Thyroid gland (tissue), 4 donors: ENCODE measurements around the gene METTL22. TPM values are rescaled to one million over a fixed set of nuclear protein-coding genes. Genes with fewer than 3 reads are reported as not detected.

Experiments used
- DNase-seq, 2 donors: peaks; one replicate each; pipeline ENCODE4 v3.0.0-alpha.2; 2019
- H3K27ac ChIP-seq, 3 donors: fragments of 200-600 bp; sonication (generic); 1 replicate in 2 of 3; 2 replicates in 1 of 3; pipeline ENCODE4 v1.5.1; 2016 to 2019; ENCODE audit warnings: mild to moderate bottlenecking in 1 of 3, moderate library complexity in 1 of 3
- H3K27me3 ChIP-seq: fragments of 200-600 bp; sonication (generic); one replicate; pipeline ENCODE4 v1.5.1; 2019
- H3K36me3 ChIP-seq, 2 donors: fragments of 200-600 bp; sonication (generic); one replicate each; pipeline ENCODE4 v1.5.1; 2016 to 2019
- H3K4me1 ChIP-seq, 2 donors: fragments of 200-600 bp; sonication (generic); one replicate each; pipeline ENCODE4 v1.5.1; 2017 to 2019
- H3K4me3 ChIP-seq, 3 donors: fragments of 200-600 bp; sonication (generic); replicated peaks in 1 of 3; 1 replicate in 2 of 3; 2 replicates in 1 of 3; pipeline ENCODE4 v1.5.1; 2016; ENCODE audit warnings: mild to moderate bottlenecking in 1 of 3
- H3K9me3 ChIP-seq: fragments of 200-600 bp; sonication (generic); one replicate; pipeline ENCODE4 v1.5.1; 2017
- POLR2A ChIP-seq, 2 donors: fragments of 450-650 bp; IDR thresholded peaks; one replicate each; pipeline ENCODE4 v1.6.1; 2017; ENCODE audit warnings: antibody characterized with exemption in 2 of 2, mild to moderate bottlenecking in 2 of 2, moderate library complexity in 1 of 2
- WGBS, 2 donors: methylation state at CpG; one replicate each; pipeline ENCODE4 v1.1.5; 2017; 5-methylcytosine and 5-hydroxymethylcytosine counted together
- intact Hi-C: fragments of 100-400 bp; cut with DNase I; formaldehyde crosslinking; loops from one replicate; pipeline ENCODE4 v1.15.1; 2023
- total RNA-seq, 4 donors: library from RNA; depleted of rRNA; stranded (reverse); fragments of >200 nt; gene quantifications; one replicate each; pipeline ENCODE4 v1.2.3, GENCODE V29; 2016
- TF ChIP-seq, protein P1 (sequence below), 6 experiments: fragments of 200-600 bp in 3 of 6; fragments of 450-650 bp in 3 of 6; sonication (generic) in 3 of 6; IDR thresholded peaks; one replicate each; pipeline ENCODE4 v1.5.1; 2016 to 2019; ENCODE audit warnings: antibody characterized with exemption in 6 of 6, mild to moderate bottlenecking in 2 of 6, inconsistent platforms in 1 of 6, moderate library complexity in 1 of 6

The METTL22 gene
- total RNA-seq, 4 donors from 2014 or later: 16.5 to 43.2 (median 18.8) TPM

DNA sequence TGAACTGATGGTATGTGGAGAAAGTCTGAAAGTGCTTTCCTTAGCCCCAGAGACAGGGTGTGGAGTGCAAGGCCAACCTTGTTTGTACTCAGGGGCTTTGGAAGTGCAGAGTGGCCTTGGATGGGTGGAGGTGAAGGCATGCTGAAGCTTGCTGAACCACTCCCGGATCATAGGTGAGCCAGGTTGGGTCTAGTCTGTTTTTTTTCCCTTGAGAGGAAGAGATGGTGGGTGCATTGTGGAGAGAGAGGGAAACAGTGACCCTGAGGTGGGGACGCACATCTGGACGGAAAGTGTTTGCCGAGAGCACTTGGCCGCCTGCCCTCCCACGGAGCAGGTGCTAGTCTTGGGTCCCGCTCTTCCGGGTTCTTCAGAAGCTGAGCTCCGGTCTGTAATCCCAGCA is 65.4 kb downstream of the METTL22 start:
- DNase-seq: no peak
- no peak overlapping the region for H3K27ac ChIP-seq
- no peak overlapping the region for H3K4me3 ChIP-seq
- H3K27me3 ChIP-seq: no peaks in the 10 kb centered on the region
- H3K4me1 ChIP-seq: peaks cover 5 to 9% of the 10 kb centered on the region in 2 donors
- TF ChIP-seq, protein P1, sequence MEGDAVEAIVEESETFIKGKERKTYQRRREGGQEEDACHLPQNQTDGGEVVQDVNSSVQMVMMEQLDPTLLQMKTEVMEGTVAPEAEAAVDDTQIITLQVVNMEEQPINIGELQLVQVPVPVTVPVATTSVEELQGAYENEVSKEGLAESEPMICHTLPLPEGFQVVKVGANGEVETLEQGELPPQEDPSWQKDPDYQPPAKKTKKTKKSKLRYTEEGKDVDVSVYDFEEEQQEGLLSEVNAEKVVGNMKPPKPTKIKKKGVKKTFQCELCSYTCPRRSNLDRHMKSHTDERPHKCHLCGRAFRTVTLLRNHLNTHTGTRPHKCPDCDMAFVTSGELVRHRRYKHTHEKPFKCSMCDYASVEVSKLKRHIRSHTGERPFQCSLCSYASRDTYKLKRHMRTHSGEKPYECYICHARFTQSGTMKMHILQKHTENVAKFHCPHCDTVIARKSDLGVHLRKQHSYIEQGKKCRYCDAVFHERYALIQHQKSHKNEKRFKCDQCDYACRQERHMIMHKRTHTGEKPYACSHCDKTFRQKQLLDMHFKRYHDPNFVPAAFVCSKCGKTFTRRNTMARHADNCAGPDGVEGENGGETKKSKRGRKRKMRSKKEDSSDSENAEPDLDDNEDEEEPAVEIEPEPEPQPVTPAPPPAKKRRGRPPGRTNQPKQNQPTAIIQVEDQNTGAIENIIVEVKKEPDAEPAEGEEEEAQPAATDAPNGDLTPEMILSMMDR (IDR thresholded peaks at IDR 0.05): no peak
- no peak for TF ChIP-seq POLR2A (IDR thresholded peaks at IDR 0.05)
- no peaks in the 10 kb centered on the region for H3K36me3 ChIP-seq
- 83 to 89% methylated on average over 9 of the region's 9 CpGs for WGBS, 2 donors
- intact Hi-C loops: no loop called here
- H3K9me3 ChIP-seq: no peaks in the 10 kb centered on the region

DNA sequence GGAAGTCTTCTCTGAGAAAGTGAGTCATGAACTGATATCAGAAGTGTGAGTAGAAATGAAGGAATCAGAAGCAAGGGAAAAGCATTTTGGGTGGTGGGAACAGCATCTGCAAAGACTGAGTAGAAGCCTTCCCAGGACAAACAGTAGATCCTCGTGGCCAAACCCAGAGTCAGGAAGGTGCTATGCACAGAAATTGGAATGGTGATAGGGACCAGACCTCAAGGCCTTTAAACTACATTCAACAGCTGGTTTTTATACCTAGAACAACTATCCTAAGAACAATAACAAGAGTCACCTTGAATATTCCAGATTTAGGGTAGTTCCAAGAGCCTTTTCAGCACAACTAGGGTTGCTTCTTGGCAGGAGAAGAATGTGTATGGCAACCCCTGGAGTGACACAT is 68.2 kb downstream of the METTL22 start:
- 81 to 84% methylated on average over 1 of the region's 1 CpG for WGBS, 2 donors
- peaks cover 5 to 9% of the 10 kb centered on the region in 2 donors for H3K4me1 ChIP-seq
- TF ChIP-seq POLR2A (IDR thresholded peaks at IDR 0.05): no peak
- TF ChIP-seq, protein P1 (IDR thresholded peaks at IDR 0.05): no peak
- H3K27ac ChIP-seq: no peak overlapping the region
- H3K4me3 ChIP-seq: no peak overlapping the region
- H3K27me3 ChIP-seq: no peaks in the 10 kb centered on the region
- no peaks in the 10 kb centered on the region for H3K9me3 ChIP-seq
- no peaks in the 10 kb centered on the region for H3K36me3 ChIP-seq
- intact Hi-C loops: no loop called here
- DNase-seq: no peak

DNA sequence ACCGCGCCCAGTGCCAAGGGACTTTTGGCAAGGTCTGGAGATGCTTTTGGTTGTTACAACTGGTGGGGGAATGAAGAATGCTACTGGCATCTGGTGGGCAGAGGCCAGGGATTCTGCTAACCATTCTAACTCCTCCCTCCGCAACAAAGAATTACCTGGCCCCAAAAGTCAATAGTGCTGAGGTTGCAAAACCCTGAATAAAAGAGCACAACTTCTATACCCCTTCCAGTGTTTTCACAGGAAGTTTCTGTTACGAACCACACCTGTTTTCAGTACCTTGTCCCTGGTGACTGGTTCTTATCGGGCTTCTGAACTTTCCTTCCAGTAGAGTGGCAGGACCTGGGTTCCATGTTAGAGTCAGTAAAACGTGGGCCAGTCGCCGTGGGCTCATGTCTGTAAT is 70.2 kb downstream of the METTL22 start:
- Histone ChIP-seq H3K36me3 (no peaks in the 10 kb centered on the region), H3K4me1 (peaks cover 0 to under 1% of the 10 kb centered on the region in 2 donors), H3K27me3 (no peaks in the 10 kb centered on the region), H3K9me3 (no peaks in the 10 kb centered on the region), H3K4me3 (no peak overlapping the region), H3K27ac (no peak overlapping the region)
- no peak for DNase-seq
- WGBS, 2 donors: 85 to 92% methylated on average over 5 to 8 of the region's 8 CpGs
- intact Hi-C loops: no loop called here
- TF ChIP-seq, protein P1 (IDR thresholded peaks at IDR 0.05): no peak
- no peak for TF ChIP-seq POLR2A (IDR thresholded peaks at IDR 0.05)

DNA sequence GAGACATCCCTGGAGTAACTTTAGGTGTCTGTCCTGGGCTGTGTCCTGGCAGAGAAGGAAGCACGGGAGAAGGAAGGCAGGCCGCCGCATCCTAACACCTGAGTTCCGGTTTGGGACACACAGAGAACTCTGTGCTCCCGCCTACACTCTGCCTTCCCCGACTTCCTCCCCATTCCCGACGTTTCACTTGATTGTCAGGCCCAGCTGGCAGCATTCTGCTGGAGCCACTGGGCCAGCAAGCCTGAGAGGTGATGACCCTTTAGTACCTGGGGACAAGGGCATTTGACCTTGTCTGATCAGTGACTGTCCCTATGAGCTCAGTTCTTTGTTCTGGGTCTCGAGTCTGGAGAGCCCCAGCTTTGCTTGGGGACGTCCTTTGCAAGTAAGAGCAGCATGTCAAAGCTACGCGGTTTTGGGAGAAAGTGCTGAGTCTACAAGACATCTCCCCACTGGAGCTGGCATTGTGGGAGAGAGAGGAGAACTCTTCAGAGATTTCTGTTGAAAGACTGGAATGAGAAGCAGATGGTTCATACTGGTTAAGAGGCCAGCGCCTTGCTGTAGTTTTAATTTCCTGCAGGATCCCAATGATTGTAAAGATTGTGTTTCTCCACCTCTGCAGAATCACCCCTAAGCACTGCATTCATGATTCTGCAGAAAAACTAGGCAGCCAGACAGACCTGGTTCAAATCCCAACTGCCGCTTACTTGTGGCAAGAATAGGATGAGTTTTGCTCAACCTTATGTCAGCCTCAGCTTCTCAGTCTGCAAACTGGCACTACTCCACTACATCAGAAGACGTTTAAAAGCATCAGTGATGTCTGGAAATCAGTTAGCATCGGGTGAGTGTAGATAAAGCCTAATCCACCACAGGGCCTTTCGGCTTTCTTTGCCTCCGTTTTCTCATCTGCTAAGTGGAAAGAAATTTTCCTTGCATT is 73.6 kb downstream of the METTL22 start:
- TF ChIP-seq, protein P1 (IDR thresholded peaks at IDR 0.05): no peak
- TF ChIP-seq POLR2A (IDR thresholded peaks at IDR 0.05): no peak
- H3K4me3 ChIP-seq: no peak overlapping the region
- intact Hi-C loops: no loop called here
- no peaks in the 10 kb centered on the region for H3K4me1 ChIP-seq
- H3K36me3 ChIP-seq: no peaks in the 10 kb centered on the region
- no peak overlapping the region for H3K27ac ChIP-seq
- 76 to 82% methylated on average over 15 to 18 of the region's 18 CpGs for WGBS, 2 donors
- no peaks in the 10 kb centered on the region for H3K9me3 ChIP-seq
- DNase-seq: no peak
- no peaks in the 10 kb centered on the region for H3K27me3 ChIP-seq

DNA sequence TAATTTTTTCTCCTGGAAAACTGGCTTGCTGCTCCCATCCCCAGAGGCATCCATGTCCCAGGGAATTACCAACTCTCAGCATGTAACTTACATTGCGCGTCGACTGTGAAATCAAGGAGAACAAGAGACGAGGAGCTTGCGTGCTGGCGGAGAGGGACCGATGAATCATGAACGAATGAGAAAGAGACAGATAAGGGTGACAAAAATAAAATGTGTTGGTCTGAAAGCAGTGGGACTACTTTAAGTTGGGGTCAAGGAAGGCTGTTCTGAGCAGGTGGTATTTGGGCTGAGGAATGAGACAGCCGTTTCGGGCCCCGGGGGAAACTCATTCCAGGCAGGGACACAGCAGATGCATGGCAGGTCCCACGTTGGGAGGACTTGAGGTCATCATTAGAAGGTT is 75.4 kb downstream of the METTL22 start:
- TF ChIP-seq POLR2A (IDR thresholded peaks at IDR 0.05): no peak
- TF ChIP-seq, protein P1 (IDR thresholded peaks at IDR 0.05): no peak
- Histone ChIP-seq H3K9me3 (no peaks in the 10 kb centered on the region), H3K27ac (no peak overlapping the region), H3K36me3 (no peaks in the 10 kb centered on the region), H3K27me3 (no peaks in the 10 kb centered on the region), H3K4me3 (no peak overlapping the region), H3K4me1 (no peaks in the 10 kb centered on the region)
- intact Hi-C loops: no loop called here
- WGBS, 2 donors: 84 to 92% methylated on average over 12 of the region's 12 CpGs
- no peak for DNase-seq
